HG03108 (cell line): Measurements from ENCODE around the gene TIGAR.

Source experiments
- ATAC-seq: cut with Tn5 transposase; IDR thresholded peaks from one replicate; pipeline ENCODE4 v1.9.1; 2021; ENCODE audit warnings: moderate library complexity; ENCODE audit not compliant: unreplicated experiment

Gene TIGAR

GRCh38 chr12:4320853-4321701, at the start of gene TIGAR:
Gene TIGAR, plus strand, starts transcription at chr12:4321213. Its CDS starts 59 bp downstream, at chr12:4321272.
- ATAC-seq = peak; percentile 94

DNA sequence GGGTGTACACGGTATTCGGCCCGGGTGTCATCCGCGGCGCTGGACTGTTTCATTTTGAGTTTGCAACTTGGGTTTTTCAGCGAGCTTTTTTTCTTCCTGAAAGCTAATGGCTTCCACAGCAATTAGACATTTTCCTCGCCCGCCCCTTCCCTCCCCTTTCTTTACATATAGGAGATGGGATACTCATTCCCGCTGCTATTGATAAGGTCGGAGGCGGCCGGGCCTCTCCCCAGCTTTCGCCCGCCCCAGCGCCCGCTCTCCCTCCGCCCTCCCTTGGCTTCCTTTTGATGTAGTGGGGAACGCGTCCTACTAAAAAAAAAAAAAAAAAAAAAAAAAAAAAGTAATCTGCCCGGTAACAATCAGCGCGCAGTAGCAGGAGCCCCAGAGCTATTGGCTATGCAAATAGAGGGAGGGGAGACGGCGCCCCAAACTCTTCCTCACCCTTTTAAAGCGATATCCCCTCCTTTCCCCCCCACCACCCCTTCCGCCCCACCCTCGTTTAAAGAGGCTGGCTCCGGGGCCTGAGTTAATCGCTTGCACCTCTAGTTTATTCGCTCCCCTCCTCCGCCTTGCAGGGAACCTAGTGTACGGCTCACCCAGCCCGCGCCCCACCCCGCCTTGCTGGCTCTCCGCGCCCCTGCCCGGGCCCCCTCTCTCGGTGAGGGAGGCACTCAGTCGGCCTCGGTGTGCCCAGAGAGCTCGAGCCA, 49.1 kb upstream of the TIGAR start:
- ATAC-seq = peak; percentile 31

GRCh38 chr12:4272424-4273272, 48.4 kb upstream of the TIGAR start:
- no peak for ATAC-seq

DNA sequence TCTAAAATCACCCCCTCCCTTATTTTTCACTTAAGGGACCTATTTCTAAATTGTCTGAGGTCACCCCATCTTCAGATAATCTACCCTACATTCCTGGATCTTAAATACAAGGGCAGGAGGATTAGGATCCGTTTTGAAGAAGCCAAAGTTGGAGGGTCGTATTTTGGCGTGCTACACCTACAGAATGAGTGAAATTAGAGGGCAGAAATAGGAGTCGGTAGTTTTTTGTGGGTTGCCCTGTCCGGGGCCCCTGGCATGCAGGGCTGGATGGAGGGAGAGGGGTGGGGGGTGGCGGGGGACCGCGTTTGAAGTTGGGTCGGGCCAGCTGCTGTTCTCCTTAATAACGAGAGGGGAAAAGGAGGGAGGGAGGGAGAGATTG, 47.8 kb upstream of the TIGAR start:
- no peak for ATAC-seq

DNA sequence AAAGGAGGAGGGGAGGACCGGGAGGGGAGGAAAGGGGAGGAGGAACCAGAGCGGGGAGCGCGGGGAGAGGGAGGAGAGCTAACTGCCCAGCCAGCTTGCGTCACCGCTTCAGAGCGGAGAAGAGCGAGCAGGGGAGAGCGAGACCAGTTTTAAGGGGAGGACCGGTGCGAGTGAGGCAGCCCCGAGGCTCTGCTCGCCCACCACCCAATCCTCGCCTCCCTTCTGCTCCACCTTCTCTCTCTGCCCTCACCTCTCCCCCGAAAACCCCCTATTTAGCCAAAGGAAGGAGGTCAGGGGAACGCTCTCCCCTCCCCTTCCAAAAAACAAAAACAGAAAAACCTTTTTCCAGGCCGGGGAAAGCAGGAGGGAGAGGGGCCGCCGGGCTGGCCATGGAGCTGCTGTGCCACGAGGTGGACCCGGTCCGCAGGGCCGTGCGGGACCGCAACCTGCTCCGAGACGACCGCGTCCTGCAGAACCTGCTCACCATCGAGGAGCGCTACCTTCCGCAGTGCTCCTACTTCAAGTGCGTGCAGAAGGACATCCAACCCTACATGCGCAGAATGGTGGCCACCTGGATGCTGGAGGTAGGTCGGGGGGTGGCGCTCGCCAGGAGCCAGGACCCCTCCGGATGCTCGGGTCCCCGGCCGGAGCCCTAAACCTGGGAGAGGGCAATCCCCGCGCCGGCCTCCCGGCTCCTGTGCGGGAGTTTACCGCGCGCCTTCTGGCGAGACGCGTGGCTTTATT, 47.2 kb upstream of the TIGAR start, which contains the start of gene CCND2:
TSS of gene CCND2 (plus strand) at position 111 of the 744 bp plus-strand sequence. CDS start at position 390, 279 bp downstream.
- peak; percentile 24 for ATAC-seq

DNA sequence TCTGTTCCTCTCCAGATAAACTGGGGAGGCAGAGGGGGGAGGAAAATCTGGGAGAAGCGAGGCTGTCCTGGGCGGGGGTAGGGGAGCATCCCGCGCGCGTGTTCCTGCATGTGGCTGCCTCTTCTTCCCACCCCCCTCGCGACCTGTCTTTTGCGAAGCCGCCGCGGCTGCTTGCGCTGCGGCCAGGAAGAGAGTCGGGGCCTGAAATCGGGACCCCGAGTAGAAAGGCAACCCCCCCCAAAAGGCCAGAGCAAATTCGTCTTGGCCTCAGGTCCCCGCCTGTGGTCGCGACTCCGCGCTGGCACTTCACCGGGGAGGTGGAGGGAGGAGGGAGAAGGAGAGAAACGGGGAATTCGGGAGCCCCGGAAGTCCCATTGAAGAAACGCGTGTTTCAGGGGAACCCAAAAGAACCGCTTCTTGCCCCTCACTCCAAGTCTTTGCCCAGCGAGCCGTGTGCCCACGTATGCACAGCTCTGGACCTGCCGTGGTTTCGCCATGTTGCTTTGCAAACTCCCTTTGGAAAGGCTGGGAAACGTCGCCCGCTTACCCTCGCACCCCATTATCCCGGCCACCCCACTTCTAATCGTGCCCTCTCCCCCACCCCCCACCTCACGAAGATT, 46.5 kb upstream of the TIGAR start:
- ATAC-seq = no peak

GRCh38 chr12:4275016-4275869, 45.8 kb upstream of the TIGAR start:
- no peak for ATAC-seq

GRCh38 chr12:4275870-4276301, 45.1 kb upstream of the TIGAR start:
- ATAC-seq = no peak

DNA sequence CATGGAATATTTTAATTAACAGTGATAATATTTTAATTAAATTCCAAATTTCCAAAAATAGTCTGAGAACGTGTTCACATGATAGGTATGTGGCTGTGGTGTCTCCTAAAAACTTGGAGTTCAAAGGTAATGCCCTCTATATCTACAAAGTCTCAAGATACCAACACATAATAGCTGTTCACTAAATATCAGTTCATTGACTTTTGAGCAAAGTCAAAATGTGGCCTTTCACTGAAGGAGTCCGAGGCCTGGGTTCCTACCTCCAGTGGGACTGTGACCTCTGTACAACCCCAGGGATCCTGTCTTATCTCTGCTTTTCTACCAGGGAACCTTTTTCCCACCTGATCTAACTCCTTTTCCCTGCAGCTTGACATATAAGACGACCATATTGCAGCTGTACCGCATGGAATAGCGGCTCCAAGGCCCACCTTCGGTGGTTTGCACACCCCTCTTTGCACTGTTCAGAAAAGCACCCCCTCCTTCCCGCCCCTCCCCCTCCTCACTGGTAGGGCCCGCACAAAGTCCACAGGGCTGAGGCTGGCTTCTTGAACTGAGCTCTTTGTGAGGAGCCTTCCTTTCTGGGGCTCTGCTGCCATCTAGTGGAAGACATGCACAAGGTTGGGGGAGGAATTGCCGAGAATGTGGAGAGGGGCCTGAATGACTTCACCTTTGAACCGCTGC, 44.3 kb upstream of the TIGAR start:
- peak; percentile 27 for ATAC-seq

DNA sequence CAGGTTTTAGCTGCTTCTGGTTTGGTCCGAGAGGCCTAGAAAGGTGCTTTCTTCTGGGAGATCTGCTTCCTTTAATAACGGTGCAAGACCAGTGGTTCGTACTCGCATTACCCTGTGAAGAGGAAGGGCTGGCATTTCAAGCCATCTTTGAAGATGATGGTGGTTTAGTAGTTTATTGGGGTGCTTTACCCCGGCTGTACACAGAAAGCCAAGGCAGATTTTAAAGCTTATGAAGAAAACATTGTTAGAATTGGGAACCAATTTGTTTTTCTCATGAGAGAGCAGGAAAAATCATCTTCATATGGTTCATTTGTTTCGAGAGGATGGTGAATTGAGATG, 43.8 kb upstream of the TIGAR start:
- ATAC-seq = no peak

DNA sequence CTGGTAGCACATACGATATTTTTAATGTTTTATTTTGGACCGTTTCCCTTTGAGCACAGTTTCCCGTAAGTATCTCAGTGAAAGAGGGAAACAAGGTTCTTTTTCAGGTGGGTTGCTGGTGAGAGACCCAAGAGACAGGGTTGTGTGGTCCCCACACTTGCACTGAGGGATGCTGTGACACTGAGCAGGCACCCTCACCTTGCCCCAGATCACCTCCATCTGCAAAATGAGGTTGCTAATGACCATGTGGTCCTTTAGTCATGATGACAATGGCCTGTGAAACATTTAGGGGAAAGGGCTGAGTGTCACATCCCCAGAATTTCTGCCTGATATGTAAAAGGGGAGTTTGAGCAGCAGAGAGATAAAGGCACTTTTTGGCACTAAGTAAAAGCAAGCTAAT, 43.2 kb upstream of the TIGAR start:
- ATAC-seq = no peak

DNA sequence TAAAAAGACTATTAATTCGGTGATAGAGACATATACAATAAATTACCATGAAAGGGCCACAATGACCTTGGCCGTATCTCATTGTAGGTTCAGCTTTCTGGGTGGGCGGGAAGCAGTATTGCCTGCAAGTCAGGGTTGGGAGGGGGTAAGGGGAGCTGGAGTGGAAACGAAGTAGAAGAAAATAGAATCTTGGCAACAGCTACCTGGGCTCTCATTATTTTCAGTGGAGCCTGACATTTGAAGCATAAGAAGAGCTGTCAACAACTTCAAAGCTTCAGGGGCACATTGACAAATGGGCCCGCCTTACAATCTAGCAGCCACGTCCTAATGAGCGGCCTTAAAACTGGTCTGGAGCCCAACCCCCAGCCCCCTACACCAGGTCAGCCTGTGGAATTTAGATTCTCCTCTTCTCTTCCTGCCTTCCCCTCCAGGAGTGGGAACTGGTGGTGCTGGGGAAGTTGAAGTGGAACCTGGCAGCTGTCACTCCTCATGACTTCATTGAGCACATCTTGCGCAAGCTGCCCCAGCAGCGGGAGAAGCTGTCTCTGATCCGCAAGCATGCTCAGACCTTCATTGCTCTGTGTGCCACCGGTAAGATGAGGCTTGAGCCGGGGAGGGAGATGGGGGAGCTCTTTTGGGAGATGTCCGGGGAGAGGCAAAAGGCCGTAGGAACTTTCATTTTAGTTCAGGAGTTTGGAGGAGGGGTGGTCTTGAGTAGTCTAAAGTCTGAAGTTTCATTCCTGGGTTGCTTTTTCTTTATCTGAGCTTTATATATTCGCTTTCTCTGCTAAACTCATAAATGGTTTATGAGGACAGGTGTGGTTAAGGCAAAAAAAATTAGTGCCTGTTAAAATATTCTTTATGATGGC, 42.5 kb upstream of the TIGAR start:
- no peak for ATAC-seq

DNA sequence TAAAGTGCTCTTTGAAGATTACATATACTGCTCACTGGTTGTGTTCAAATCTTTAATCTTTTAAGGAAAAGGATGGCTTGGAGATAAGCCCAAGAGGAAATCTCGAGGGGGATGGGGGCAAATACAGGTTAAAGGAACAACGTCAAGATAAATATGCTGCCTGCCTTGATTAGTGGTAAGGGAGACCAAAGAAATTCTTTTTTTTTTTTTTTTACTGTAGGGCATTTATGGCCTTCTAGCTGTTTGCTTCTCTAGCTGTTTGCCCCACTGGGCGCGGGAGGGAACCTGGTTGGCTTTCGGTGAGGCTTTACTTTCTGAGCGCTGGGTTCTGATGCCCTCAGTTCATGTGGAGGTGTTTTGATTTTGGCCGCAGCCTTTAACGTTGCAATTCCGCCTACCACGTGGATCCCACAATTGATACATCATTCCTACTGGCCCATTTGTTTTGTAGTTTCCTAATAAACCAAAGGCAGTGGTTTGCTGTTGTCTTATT, 41.8 kb upstream of the TIGAR start:
- ATAC-seq = no peak

- no peak for ATAC-seq
These were observed 40.5 kb upstream of the TIGAR start for GRCh38 chr12:4280351-4281163.

- ATAC-seq = no peak
These were observed 39.8 kb upstream of the TIGAR start for GRCh38 chr12:4281173-4281654.

DNA sequence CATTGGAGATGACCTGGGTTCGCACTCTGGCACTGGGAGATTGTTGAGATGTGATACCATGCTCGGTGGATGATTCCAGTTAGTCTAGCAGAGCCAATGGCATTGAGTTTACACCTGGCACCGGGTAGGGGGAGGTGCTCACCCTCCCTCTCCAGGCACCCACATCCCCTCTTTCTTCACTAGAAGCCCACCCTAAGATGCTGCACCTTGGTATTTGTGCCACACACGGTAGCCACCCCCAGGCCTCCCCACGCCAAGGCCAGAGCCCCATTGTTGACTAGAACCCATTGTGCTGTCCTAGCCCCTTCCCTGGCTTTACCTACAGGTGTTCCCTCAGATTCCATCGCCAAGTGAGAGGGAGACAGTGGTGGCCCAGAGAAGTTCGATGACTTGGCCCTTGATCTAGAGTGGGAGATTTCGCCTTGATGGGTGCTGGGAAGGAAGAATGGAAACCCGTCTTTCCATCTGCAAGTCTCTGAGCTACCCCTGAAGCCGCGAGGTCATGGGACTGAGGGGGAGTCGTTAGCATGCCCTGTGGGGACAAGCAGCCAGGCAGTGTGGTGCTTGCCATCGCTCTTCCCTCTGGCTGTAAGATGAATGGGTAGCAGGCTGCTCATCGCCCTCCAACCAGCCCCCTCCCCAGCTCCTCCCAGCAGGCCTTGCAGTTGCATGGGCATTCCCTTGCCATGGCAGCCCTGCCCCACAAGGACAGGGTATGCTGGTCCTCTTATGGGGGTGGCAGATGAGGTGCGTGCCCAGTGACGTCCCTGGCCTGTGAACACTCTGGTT, 38.7 kb upstream of the TIGAR start:
- no peak for ATAC-seq
